HepG2 (cell line): ENCODE measurements around the gene NAA25. TPM values are rescaled to one million over a fixed set of nuclear protein-coding genes. Genes with fewer than 3 reads are reported as not detected.

ENCODE experiments used
- ARID3A ChIP-seq: IDR thresholded peaks from 2 replicates; pipeline ENCODE4 v1.6.1; 2012; ENCODE audit warnings: low read depth, low read length, improper control_type of control experiment
- ARNT ChIP-seq: fragments of 450-650 bp; IDR thresholded peaks from 2 replicates; pipeline ENCODE4 v1.6.1; 2017
- BCL6 ChIP-seq: IDR thresholded peaks from 2 replicates; pipeline ENCODE4 v1.6.1; 2016; ENCODE audit warnings: missing genetic modification reagents, missing compliant biosample characterization
- CAMTA2 ChIP-seq: sonication (generic); formaldehyde crosslinking; IDR thresholded peaks from 2 replicates; pipeline ENCODE4 v1.4.0; 2020; ENCODE audit warnings: mild to moderate bottlenecking, missing genetic modification reagents, borderline replicate concordance
- CEBPB ChIP-seq: IDR thresholded peaks from 2 replicates; pipeline ENCODE4 v1.6.1; 2011; ENCODE audit warnings: low read depth, low read length, improper control_type of control experiment, borderline replicate concordance
- CENPX ChIP-seq: sonication (generic); formaldehyde crosslinking; IDR thresholded peaks from 2 replicates; pipeline ENCODE4 v1.9.0; 2021; ENCODE audit warnings: mild to moderate bottlenecking, missing genetic modification reagents, moderate library complexity
- EHMT2 ChIP-seq: fragments of 200-600 bp; sonication (generic); IDR thresholded peaks from 2 replicates; pipeline ENCODE4 v1.7.0; 2017; ENCODE audit warnings: antibody characterized with exemption, low read depth, low read length, borderline replicate concordance
- HDAC2 ChIP-seq: sonication (generic); formaldehyde crosslinking; IDR thresholded peaks from 2 replicates; pipeline ENCODE4 v1.4.0; 2020; ENCODE audit warnings: missing genetic modification reagents
- MAFK ChIP-seq, 2 experiments: IDR thresholded peaks in 1 of 2; conservative IDR thresholded peaks in 1 of 2; 2 replicates each; pipeline ENCODE4 v1.6.1; 2011; ENCODE audit warnings: improper control_type of control experiment in 2 of 2, low read length in 2 of 2
- MTF2 ChIP-seq: sonication (generic); formaldehyde crosslinking; IDR thresholded peaks from 2 replicates; pipeline ENCODE4 v1.5.0; 2020; ENCODE audit warnings: missing genetic modification reagents, borderline replicate concordance
- MZF1 ChIP-seq: sonication (generic); formaldehyde crosslinking; IDR thresholded peaks from 2 replicates; pipeline ENCODE4 v1.8.1; 2023; ENCODE audit warnings: mild to moderate bottlenecking, missing genetic modification reagents, borderline replicate concordance
- NPAS2 ChIP-seq: sonication (generic); formaldehyde crosslinking; IDR thresholded peaks from 2 replicates; pipeline ENCODE4 v1.8.0; 2022; ENCODE audit warnings: mild to moderate bottlenecking, missing genetic modification reagents, borderline replicate concordance
- PCBP1 ChIP-seq: fragments of 200-400 bp; formaldehyde crosslinking; IDR thresholded peaks from 2 replicates; pipeline ENCODE4 v1.6.1; 2017; ENCODE audit warnings: mild to moderate bottlenecking, low read depth, low read length, borderline replicate concordance
- PRDM15 ChIP-seq: sonication (generic); formaldehyde crosslinking; IDR thresholded peaks from 2 replicates; pipeline ENCODE4 v1.4.0; 2020; ENCODE audit warnings: missing genetic modification reagents
- RARA ChIP-seq: IDR thresholded peaks from 2 replicates; pipeline ENCODE4 v1.6.1; 2016; ENCODE audit warnings: missing genetic modification reagents, missing compliant biosample characterization
- RFXAP ChIP-seq: sonication (generic); formaldehyde crosslinking; IDR thresholded peaks from 2 replicates; pipeline ENCODE4 v1.4.0; 2020; ENCODE audit warnings: missing genetic modification reagents, borderline replicate concordance
- SOX5 ChIP-seq: IDR thresholded peaks from 2 replicates; pipeline ENCODE4 v1.6.1; 2016; ENCODE audit warnings: borderline replicate concordance
- THRA ChIP-seq: sonication (generic); formaldehyde crosslinking; IDR thresholded peaks from 2 replicates; pipeline ENCODE4 v1.4.0; 2020; ENCODE audit warnings: missing genetic modification reagents, borderline replicate concordance
- ZFAT ChIP-seq: sonication (generic); formaldehyde crosslinking; conservative IDR thresholded peaks from 2 replicates; pipeline ENCODE4 v1.8.1; 2023; ENCODE audit warnings: missing genetic modification reagents, inconsistent platforms
- ZFP1 ChIP-seq: IDR thresholded peaks from 2 replicates; pipeline ENCODE4 v1.6.1; 2016
- ZNF10 ChIP-seq: sonication (generic); formaldehyde crosslinking; IDR thresholded peaks from 2 replicates; pipeline ENCODE4 v1.4.0; 2020; ENCODE audit warnings: mild to moderate bottlenecking, low read depth, missing genetic modification reagents, borderline replicate concordance
- ZNF331 ChIP-seq: sonication (generic); formaldehyde crosslinking; IDR thresholded peaks from 2 replicates; pipeline ENCODE4 v1.4.0; 2020; ENCODE audit warnings: missing genetic modification reagents
- ZNF335 ChIP-seq: sonication (generic); formaldehyde crosslinking; IDR thresholded peaks from 2 replicates; pipeline ENCODE4 v1.4.0; 2020; ENCODE audit warnings: missing genetic modification reagents
- ZZZ3 ChIP-seq: sonication (generic); formaldehyde crosslinking; IDR thresholded peaks from 2 replicates; pipeline ENCODE4 v1.4.0; 2020; ENCODE audit warnings: missing genetic modification reagents, mild to moderate bottlenecking, borderline replicate concordance
- polyA plus RNA-seq, 8 experiments: library from polyadenylated mRNA; depleted of rRNA in 3 of 8; stranded (reverse) in 7 of 8; unstranded in 1 of 8; fragments of >200 nt; fragmentation: Illumina TruSeq in 4 of 8; extraction: Trizol in 4 of 8; gene quantifications; 2 replicates each; pipeline versions ENCODE4 v1.2.1 to v1.2.3, GENCODE V29; 2011 to 2016; ENCODE audit warnings: low read depth in 4 of 8, missing spikeins in 1 of 8, mixed read lengths in 1 of 8; ENCODE audit not compliant: insufficient read depth in 1 of 8
- total RNA-seq, 5 experiments: library from RNA; depleted of rRNA; stranded (reverse); fragments of >200 nt; fragmentation: Illumina TruSeq; extraction: Trizol; gene quantifications; 2 replicates each; pipeline ENCODE4 v1.2.3, GENCODE V29; 2016; ENCODE audit warnings: low read depth in 1 of 5

The NAA25 gene
- total and polyA plus RNA-seq, 2 of the 13 experiments (the other 11 are each of a cell fraction or from before 2014, with no cell fraction given), result 11.4 to 32.0 TPM

GRCh38 chr12:112116232-112117060 is 7.9 kb upstream of the NAA25 start (continued):
- TF ChIP-seq MAFK (conservative IDR thresholded peaks at IDR 0.05 in 1 of 2, IDR thresholded peaks at IDR 0.05 in 1 of 2; ENCODE audit: low read length in 2 of 2), result no peak
- TF ChIP-seq ZNF335 (CRISPR knock-in tag), result peak; percentile 69; the same call in 1 of the 2 replicates
- no peak for TF ChIP-seq ZZZ3 (CRISPR knock-in tag)
- no peak for TF ChIP-seq ZFAT (CRISPR knock-in tag)
- no peak for TF ChIP-seq BCL6
- no peak for TF ChIP-seq MZF1 (CRISPR knock-in tag)
- TF ChIP-seq ARNT, result no peak
- peak; percentile 53; the same call in 1 of the 2 replicates for TF ChIP-seq MTF2
- TF ChIP-seq SOX5 (CRISPR knock-in tag), result 0 out of 2 replicates have a peak, but pooled peaks have one; percentile 21
- TF ChIP-seq ARID3A, result no peak
- 0 out of 2 replicates have a peak, but pooled peaks have one; percentile 18 for TF ChIP-seq HDAC2 (CRISPR knock-in tag)
- TF ChIP-seq ZNF331 (CRISPR knock-in tag), result peak; percentile 48; the same call in 1 of the 2 replicates
- TF ChIP-seq CENPX (CRISPR knock-in tag), result no peak
- TF ChIP-seq CEBPB, result no peak
- TF ChIP-seq ZNF10 (CRISPR knock-in tag), result no peak
- TF ChIP-seq RARA (CRISPR knock-in tag), result no peak; the same call in 1 of the 2 replicates
- 0 out of 2 replicates have a peak, but pooled peaks have one; percentile 35 for TF ChIP-seq RFXAP (CRISPR knock-in tag)
- TF ChIP-seq CAMTA2, result no peak
- TF ChIP-seq ZFP1, result no peak
- TF ChIP-seq THRA (CRISPR knock-in tag), result 0 out of 2 replicates have a peak, but pooled peaks have one; percentile 49
- no peak for TF ChIP-seq NPAS2 (CRISPR knock-in tag)
- TF ChIP-seq PCBP1, result no peak
- no peak for TF ChIP-seq PRDM15 (CRISPR knock-in tag)
- no peak for TF ChIP-seq EHMT2
